Neuron (in vitro differentiated cells): ENCODE measurements around the gene VAV2.

Experiments used
- H2AFZ ChIP-seq: one replicate; pipeline ENCODE4 v1.6.1; 2013; ENCODE audit warnings: low read depth, mild to moderate bottlenecking, inconsistent platforms, low read length, moderate library complexity
- H3K27me3 ChIP-seq: one replicate; pipeline ENCODE4 v1.6.1; 2013; ENCODE audit warnings: low read length; ENCODE audit not compliant: insufficient read depth
- H3K36me3 ChIP-seq: one replicate; pipeline ENCODE4 v1.6.1; 2013; ENCODE audit warnings: low read length; ENCODE audit not compliant: insufficient read depth
- H3K4me1 ChIP-seq: one replicate; pipeline ENCODE4 v1.6.1; 2013; ENCODE audit warnings: low read length; ENCODE audit not compliant: insufficient read depth
- H3K4me3 ChIP-seq: 2 replicates; pipeline ENCODE4 v1.5.1; 2013; ENCODE audit warnings: mild to moderate bottlenecking, low read length, moderate library complexity
- H3K9me3 ChIP-seq: one replicate; pipeline ENCODE4 v1.6.1; 2013; ENCODE audit warnings: low read length

The VAV2 gene

DNA sequence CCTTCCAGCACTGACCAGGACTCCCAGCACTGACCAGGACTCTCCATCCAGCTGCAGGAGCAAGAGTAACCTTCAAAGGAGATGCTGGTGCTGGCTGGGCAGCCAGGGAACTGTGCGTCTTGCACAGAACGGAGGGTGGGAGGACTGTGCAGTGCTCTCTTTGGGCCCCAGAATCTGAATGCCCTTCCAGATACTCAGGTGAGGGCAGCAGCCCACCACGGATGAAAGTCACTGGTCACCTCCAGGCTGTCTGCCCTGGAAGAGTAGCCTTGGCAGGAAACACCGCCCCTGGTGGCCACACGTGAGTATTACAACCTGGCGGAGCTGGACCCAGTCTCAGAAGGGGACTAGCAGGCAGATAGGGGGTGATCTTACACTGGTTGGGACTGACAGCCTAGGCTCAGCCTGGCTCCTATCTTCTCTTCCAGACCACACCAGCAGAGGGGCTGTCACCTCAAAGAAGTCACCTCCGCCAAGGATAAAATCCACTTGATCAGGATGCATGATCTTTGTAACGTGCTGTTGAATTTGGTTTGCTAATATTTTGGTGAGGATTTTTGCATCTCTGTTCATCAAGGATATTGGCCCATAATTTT is 249.2 kb downstream of the VAV2 start:
- Histone ChIP-seq H3K4me3 (no peak overlapping the region), H3K36me3 (no peaks in the 10 kb centered on the region), H3K27me3 (no peaks in the 10 kb centered on the region), H3K4me1 (peaks cover 2% of the 10 kb centered on the region), H2AFZ (no peak overlapping the region), H3K9me3 (no peaks in the 10 kb centered on the region)

GRCh38 chr9:133742251-133742650 is 249.9 kb downstream of the VAV2 start:
- H3K9me3 ChIP-seq, result no peaks in the 10 kb centered on the region
- no peaks in the 10 kb centered on the region for H3K36me3 ChIP-seq
- H3K4me3 ChIP-seq, result no peak overlapping the region
- peaks cover 9% of the 10 kb centered on the region for H3K4me1 ChIP-seq
- H3K27me3 ChIP-seq, result no peaks in the 10 kb centered on the region
- no peak overlapping the region for H2AFZ ChIP-seq

DNA sequence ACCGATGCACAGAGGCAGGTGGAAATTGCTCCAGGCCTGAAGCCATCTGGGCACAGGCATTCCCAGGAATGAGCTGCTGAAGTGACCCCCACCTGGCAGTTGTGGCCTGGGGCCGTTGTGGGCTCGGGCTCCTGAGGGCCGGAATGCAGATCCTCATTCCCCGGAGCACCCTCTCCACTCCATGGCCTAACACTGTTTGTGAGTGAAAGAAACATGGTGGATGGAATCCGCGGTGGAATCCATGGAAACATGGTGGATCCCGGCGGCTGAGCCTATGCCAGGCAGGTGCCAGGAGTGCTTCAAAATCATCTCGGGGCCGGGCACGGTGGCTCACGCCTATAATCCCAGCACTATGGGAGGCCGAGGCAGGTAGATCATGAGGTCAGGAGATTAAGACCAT is 250.4 kb downstream of the VAV2 start:
- Histone ChIP-seq H3K36me3 (no peaks in the 10 kb centered on the region), H2AFZ (no peak overlapping the region), H3K9me3 (no peaks in the 10 kb centered on the region), H3K4me1 (peaks cover 9% of the 10 kb centered on the region), H3K4me3 (no peak overlapping the region), H3K27me3 (no peaks in the 10 kb centered on the region)

DNA sequence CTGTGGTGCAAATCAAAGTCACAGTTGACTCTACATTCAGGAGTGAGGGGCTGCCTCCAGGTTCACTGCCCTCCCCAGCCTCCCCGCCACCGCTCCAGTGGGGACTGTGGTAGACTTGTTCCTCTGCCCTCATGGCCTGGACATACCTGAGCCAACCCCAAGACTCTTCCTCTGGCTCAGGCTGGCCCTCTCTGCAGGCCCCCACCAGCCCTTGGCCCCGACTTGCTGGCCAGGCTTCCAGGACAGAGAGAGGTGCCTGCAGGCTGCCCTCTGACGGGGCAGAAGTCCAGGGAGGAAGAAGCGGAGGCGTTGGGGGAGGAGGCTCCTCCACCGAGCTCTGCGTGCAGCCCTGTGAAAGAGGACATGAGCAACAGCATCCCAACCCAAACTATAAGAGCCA is 251.2 kb downstream of the VAV2 start:
- H3K36me3 ChIP-seq, result no peaks in the 10 kb centered on the region
- no peak overlapping the region for H2AFZ ChIP-seq
- H3K4me3 ChIP-seq, result no peak overlapping the region
- H3K9me3 ChIP-seq, result no peaks in the 10 kb centered on the region
- no peaks in the 10 kb centered on the region for H3K27me3 ChIP-seq
- peaks cover 9% of the 10 kb centered on the region for H3K4me1 ChIP-seq

GRCh38 chr9:133739408-133740280 is 252.5 kb downstream of the VAV2 start:
- Histone ChIP-seq H3K4me1 (peaks cover 9% of the 10 kb centered on the region), H3K9me3 (no peaks in the 10 kb centered on the region), H3K27me3 (no peaks in the 10 kb centered on the region), H3K36me3 (no peaks in the 10 kb centered on the region), H2AFZ (no peak overlapping the region), H3K4me3 (no peak overlapping the region)

DNA sequence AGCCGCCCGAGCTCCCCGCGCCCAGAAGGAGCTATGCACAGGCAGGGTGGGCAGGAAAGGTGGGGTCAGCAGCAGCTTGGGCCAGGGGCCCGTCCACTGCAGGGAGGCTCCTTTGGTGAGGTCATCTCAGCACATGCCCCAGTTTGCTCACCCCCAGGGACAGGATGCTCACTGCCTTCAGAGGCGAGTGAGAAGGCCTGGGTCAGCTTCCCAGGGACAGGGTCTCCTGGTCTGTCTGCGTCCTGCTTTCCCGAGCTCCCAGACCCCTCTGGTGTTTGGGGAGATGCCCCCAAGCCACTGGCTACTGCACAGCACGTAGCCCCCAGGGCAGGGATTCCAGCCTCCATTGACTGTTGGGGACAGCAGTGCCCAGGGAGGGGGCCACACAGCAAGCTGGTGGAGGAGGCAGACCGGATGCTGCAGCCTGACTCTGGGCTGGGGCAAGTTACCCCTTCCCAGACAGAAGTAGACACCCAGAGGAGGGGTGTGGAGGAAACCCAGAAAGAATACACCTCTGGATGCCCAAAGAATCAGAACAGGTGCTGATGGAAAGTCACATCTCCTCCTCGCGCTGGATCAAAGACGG is 253.4 kb downstream of the VAV2 start:
- no peaks in the 10 kb centered on the region for H3K36me3 ChIP-seq
- no peaks in the 10 kb centered on the region for H3K27me3 ChIP-seq
- H3K9me3 ChIP-seq, result no peaks in the 10 kb centered on the region
- peaks cover 9% of the 10 kb centered on the region for H3K4me1 ChIP-seq
- H3K4me3 ChIP-seq, result peak overlapping the region; percentile 55
- H2AFZ ChIP-seq, result peak overlapping the region; percentile 75

DNA sequence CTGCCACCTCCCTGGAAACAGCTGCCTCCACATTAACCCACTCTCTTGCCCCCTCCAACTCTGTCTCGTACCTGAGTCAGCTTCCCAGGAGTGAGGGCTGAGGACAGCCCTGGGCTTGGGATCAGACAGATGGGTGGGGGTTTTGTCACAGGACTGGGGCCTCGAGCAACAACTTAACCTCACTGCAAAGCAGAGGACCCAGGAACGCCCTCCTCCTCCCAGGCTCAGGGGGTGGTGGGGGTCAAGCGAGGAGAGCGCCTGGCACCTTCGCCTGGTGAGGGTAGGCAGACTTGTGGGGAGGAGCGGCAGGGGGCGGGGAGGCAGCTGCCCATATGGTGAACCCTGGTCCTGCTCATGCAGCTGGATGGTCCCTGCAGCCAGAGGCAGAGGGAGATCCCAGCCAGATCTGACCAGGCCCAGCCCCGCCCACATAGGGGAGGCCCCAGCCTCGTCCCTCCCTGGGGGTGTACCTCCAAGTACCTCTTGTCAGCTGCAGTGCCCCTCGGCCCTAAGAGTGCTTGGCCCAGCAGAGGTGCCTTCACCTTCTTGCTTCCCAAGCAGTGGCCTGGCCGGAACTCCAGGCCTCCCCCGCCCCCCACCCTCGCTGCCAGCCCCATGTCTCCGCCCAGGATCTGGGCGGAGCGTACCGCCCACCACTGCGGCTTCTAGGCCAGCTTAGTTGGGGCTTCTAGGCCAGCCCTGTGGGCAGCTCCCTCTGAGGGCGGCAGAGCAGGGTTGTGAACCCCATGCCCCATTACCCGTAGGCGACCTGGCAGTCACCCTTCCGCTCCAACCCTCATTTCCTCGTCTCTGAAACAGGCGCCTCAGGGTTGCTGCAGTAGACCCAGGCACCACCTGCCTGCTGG is 254.1 kb downstream of the VAV2 start, which contains the start of gene SARDH:
Gene SARDH (minus strand): TSS at position 579 of the 866 bp plus-strand sequence. CDS start 4,179 bp downstream, outside the sequence.
- Histone ChIP-seq H3K27me3 (no peaks in the 10 kb centered on the region), H3K4me1 (peaks cover 9% of the 10 kb centered on the region), H3K4me3 (peak within 1 kb of the TSS; percentile 55), H3K36me3 (no peaks in the 10 kb centered on the region), H3K9me3 (no peaks in the 10 kb centered on the region), H2AFZ (peak within 1 kb of the TSS; percentile 75)

- Histone ChIP-seq H3K36me3 (no peaks in the 10 kb centered on the region), H2AFZ (no peak overlapping the region), H3K4me3 (peak overlapping the region; percentile 55), H3K27me3 (no peaks in the 10 kb centered on the region), H3K4me1 (peaks cover 9% of the 10 kb centered on the region), H3K9me3 (no peaks in the 10 kb centered on the region)
Observed at GRCh38 chr9:133737071-133737773, 254.9 kb downstream of the VAV2 start.

- no peaks in the 10 kb centered on the region for H3K9me3 ChIP-seq
- H3K4me3 ChIP-seq, result no peak overlapping the region
- H3K4me1 ChIP-seq, result peaks cover 9% of the 10 kb centered on the region
- H3K27me3 ChIP-seq, result no peaks in the 10 kb centered on the region
- H3K36me3 ChIP-seq, result no peaks in the 10 kb centered on the region
- H2AFZ ChIP-seq, result no peak overlapping the region
Observed at GRCh38 chr9:133735931-133736330, 256.2 kb downstream of the VAV2 start.

DNA sequence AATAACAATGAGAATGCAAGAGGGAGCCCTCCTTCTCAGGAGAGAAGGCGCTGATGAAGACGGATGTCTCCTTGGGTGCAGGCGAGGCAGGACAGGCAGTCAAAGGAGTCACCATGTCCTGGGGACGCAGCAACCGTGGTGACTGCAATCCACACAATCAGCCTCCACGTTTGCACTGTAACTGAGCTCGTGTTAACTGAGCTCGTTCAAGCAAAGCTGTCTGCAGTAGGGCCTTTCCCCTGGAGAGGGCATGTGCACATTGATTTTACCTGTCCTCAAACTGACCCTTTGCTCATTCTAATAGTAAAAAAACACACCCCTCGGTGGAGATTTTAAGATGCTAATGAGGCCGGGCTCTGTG is 256.7 kb downstream of the VAV2 start:
- H3K4me3 ChIP-seq, result no peak overlapping the region
- H3K4me1 ChIP-seq, result peaks cover 9% of the 10 kb centered on the region
- no peaks in the 10 kb centered on the region for H3K36me3 ChIP-seq
- no peaks in the 10 kb centered on the region for H3K9me3 ChIP-seq
- H3K27me3 ChIP-seq, result no peaks in the 10 kb centered on the region
- no peak overlapping the region for H2AFZ ChIP-seq

DNA sequence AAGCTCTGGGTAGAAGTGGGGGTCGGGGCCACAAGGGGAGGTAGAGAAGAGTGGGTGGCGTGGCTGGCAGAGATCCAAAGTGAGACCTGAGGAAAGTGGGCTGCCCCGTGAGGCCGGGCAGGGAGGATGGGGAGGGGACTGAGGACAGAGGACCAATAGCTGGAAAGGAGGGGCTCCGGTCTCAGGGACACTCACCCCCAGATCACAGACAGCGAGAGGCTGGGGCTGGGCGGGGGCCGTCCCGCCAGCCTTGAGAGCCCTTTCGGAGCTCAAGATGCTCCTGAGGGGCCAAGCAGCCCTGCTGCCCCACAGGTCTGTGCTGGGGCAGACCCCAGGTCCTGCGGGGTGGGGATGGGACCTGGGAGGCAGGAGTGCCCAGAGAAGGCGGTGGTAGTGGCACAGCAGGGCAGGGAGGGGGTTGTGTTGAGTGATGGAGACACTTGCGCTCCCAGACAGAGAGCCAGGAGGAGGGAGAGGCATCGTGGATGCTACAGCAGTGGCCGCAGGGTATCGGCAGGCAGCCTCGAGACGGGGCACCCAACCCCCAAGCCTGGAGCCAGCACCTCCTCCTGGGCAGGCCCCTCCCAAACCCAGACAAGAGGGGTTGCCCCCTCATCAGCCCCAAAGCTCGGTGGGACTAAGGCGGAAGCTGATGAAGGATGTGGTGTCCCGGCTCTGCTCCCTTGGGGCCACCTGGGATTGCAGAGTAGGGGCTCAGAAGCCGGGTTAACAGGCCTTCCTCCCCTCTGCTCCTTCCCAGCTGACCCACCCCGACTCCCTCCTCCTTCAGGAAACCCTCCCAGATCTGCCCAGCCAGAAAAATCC is 257.3 kb downstream of the VAV2 start:
- Histone ChIP-seq H3K27me3 (no peaks in the 10 kb centered on the region), H3K4me3 (no peak overlapping the region), H3K4me1 (peaks cover 9% of the 10 kb centered on the region), H3K9me3 (no peaks in the 10 kb centered on the region), H2AFZ (no peak overlapping the region), H3K36me3 (no peaks in the 10 kb centered on the region)
